ENCODE results near the gene CD200R1L.

DNA sequence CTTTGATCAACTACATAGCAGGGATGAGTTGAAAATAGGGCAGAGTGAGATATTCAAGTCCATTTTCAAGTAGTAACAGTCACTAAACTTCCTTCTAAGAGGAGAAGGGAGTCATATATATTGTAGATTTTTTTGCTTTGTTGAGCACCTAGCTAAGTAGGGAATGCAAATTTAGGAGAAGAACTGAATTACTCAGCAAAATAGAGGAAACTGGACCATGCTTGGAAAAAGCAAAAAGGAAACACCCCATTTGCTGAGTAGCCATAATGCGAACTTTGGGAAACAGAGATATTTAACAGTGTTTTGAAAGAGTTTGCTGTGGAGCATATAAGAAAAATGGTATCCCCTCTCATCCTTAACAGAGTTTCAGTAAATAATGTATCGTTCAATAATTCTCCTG, 54.9 kb downstream of the CD200R1L start:
- TF ChIP-seq, protein P1, sequence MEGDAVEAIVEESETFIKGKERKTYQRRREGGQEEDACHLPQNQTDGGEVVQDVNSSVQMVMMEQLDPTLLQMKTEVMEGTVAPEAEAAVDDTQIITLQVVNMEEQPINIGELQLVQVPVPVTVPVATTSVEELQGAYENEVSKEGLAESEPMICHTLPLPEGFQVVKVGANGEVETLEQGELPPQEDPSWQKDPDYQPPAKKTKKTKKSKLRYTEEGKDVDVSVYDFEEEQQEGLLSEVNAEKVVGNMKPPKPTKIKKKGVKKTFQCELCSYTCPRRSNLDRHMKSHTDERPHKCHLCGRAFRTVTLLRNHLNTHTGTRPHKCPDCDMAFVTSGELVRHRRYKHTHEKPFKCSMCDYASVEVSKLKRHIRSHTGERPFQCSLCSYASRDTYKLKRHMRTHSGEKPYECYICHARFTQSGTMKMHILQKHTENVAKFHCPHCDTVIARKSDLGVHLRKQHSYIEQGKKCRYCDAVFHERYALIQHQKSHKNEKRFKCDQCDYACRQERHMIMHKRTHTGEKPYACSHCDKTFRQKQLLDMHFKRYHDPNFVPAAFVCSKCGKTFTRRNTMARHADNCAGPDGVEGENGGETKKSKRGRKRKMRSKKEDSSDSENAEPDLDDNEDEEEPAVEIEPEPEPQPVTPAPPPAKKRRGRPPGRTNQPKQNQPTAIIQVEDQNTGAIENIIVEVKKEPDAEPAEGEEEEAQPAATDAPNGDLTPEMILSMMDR (conservative IDR thresholded peaks at IDR 0.05; ENCODE audit: low read length), result no peak
- TF ChIP-seq EZH2phosphoT487 (IDR thresholded peaks at IDR 0.05; ENCODE audit: borderline replicate concordance), result no peak

Data from Loucy (cell line).